ENCODE measurements around the gene YAP1.

The YAP1 gene

DNA sequence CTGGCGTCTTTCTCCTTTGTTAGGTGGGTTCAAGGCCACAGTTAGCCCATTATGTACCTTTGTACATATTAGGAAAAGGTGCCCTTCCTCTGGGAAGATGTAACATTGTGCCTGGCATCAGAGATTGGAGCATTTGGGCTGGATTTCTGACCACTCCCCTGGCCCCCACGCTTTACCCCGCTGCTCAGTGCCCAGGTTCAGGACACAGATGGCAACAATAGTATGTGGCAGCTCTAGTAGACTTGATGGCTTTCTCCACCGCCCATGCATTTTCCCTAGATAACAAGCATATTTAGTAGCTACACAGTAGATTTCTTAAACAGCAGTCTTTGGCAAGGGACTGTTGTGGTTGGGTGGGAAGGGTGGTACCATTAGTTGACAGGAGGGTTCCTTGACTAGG is 53.1 kb downstream of the YAP1 start:
- DNase-seq (ENCODE audit: low read depth), result no peak

DNA sequence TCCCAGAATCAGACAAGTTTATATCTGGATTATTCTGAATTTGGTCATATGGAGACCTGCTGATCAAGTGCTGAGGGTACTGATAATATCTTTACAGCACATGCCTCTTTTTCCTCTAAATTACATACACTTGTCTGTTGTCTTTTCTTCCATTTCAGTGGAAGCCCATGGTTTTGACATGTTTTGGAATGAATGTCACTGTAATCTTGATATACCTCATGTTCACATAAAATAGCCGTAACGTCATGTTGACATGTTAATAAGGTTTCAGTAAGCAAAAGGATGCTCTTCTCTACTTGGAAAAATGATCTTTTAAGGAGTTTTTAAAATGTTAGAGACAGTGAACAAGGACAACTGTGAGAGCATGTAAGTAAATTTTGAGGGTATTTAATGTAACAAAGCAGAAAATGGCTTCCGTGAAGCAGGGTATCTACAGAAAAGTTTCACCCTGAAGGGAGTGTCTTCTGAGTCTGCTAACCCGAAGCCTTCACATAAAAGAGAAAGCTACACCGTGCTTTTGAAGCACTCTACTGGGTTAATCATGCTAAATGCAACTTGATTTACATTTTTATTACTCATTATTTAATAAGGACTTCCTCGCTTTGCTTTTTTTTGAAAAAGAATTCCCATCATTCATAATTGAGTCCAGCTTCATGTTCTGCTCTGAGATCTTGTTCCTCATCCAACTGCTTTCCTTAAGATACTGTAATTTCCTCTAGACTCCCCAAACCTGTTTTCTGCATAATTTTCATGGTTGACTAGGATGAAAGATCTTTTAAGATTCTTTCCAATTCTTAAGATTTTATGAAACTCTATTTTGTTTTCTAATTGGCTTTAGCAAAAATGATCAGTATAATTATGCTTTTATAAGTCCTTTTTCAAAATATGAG is 56.2 kb downstream of the YAP1 start:
- DNase-seq (ENCODE audit: low read depth), result no peak

DNA sequence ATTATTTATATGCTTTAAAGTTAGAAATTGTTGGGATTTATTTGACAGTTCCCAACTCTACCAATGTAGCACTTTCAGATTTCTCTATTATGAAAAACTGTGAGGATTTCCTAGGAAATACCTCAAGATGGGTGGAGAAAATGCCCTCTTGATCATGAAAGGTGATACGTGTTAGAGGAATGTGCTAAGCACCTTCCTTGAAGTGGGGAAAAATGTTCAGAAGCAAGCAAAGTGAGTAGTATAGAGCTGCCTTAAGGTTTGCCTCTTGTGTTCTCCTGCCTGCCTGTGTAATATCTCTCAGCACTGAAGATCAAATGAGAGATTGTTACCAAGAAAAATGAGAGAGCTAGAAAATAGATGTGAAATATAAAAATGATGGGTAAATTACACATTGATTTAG is 58.2 kb downstream of the YAP1 start:
- DNase-seq (ENCODE audit: low read depth), result no peak

DNA sequence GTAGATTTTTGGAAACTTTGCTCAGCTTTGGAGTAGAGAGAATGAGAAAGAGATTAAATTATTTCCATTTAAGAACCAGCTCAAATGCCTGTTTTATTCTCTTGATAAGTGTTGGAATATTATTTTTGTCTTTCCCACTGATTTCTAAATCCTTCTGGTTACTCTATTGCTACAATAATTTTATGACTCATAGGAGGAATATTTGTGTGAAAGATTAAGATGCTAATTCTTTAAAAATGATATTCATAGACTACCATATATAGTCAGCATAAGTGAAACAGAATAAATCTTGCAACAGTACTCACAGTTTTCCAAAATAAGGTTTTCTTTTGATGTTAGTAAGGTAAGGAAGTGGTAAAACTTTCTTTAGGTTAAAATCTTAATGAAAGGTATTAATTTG is 60.9 kb downstream of the YAP1 start:
- no peak for DNase-seq (ENCODE audit: low read depth)

DNA sequence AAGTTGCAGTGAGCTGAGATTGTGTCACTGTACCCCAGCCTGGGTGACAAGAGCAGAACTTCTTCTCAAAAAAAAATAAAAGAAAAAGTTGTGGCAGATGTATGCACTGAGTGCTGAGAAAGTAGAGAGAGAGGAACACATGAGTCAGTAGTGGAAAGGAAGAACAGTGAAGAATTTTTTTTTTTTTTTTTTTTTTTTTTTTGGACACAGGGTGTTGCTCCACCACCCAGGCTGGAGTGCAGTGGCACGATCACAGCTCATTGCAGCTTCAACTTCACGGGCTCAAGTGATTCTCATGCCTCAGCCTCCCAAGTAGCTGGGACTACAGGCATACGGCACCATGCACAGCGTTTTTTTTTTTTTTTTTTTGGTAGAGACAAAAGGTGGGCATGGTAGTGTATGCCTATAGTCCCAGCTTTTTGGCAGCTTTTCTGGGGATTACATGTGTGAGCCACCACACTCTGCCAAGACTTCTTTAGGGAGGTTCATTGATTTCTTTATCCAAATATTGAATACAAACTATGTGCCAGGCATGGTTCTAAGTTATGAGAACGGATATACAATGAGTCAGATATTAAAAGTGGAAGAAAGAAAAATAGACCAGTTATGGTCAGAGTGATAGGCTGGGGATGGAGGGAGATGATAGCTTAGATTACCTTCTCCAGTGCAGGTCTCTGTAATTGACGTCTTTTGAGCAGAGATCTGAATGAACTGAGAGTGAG is 62.0 kb downstream of the YAP1 start:
- DNase-seq (ENCODE audit: low read depth), result no peak

DNA sequence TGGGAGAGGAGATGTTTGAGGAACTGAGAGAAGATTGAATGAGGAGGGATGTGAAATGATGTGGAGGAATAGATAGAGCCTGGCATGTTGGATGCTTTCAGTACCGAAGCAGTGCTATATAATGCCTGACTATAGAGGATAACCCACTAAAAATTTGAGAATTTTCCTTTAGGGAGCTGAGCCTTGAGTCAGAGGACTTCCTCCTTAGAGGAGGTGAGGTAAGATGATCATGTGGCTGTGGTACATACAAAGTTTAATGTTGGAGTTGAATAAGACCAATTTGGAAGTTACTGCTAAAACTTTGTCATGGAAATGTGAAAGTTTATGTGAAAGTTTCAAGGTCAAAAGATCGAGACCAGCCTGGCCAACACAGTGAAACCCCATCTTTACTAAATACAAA is 66.9 kb downstream of the YAP1 start:
- DNase-seq (ENCODE audit: low read depth), result no peak

DNA sequence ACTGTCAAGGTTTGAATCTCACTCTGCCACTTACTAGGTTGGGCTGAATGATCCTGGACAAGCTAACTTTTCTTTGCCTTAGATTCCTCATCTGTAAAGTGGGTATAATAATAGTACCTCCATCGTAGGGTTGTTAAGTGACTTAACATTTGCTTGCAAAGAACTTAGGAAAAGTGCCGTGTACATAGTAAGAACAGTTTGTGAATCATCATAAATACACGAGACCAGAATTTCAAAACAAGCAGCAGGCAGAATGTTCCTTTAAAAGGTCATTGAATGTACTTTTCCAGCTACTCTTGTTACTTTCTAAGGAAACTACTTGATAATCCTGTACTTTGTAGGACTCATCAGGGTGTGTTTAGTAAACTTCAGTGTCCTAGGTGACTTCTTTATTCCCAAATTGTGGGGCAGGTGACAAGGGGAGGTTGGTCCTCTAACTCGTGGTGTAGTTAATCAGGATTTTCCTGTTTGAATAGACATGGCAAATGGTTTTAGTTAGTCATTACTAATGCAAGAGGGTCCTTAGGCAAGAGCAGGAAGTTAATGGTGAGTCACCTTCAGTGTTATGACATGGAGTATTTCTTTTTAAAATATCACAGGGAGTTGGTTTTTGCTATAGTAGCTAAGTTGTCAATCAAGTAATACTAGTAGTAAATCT is 67.9 kb downstream of the YAP1 start:
- no peak for DNase-seq (ENCODE audit: low read depth)

DNA sequence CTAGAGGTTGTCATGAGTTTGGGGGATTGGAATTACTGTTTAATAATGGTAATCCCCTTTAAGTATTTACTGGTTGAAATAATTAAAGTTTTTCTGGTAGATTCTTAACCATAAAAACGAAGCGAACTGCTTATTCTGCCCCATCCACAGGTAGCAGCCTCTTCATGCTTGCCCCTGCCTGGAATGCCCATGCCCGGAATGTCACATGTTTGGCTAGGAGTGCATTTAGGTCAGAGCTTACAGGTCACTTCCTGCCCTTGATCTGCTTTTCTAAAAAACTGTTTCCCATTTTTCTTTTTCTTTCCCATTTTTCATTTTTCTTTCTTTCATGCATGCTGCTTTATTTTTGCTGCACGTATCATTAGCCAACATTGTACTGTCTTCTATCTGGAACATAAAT is 69.1 kb downstream of the YAP1 start:
- no peak for DNase-seq (ENCODE audit: low read depth)

DNA sequence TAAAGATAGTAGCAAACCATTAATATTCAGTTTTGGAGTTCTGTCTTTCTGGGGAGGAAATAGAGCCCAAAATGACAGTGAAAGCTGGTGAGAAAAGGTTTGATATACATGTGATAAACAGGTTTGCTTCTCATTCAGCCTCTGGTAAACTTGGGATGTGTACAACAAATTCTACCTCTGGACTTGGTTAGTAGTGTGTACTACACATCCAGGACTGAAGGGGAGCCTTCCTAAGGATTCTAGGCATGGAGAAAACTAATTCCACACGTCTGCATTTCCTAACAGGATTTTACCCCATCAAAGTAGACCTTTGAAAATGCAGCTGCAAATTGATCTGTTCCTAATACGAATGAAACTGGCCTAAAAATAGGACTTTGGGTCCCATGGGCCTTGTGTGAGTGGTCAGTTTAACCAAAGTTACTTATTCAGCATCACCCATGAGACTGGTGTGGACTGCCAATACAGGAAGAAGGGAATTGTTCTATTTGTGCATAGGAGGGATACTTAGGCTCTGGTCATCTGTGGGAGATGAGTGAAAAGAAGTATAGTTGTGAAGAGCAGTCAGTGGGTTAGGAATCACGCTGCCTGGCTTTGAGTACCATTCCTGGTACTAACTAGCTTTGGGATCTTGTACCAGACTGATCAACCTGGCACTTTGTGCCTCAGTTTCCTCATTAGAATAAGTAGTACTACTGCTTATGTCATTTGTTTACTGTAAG is 74.2 kb downstream of the YAP1 start:
- DNase-seq (ENCODE audit: low read depth), result no peak

DNA sequence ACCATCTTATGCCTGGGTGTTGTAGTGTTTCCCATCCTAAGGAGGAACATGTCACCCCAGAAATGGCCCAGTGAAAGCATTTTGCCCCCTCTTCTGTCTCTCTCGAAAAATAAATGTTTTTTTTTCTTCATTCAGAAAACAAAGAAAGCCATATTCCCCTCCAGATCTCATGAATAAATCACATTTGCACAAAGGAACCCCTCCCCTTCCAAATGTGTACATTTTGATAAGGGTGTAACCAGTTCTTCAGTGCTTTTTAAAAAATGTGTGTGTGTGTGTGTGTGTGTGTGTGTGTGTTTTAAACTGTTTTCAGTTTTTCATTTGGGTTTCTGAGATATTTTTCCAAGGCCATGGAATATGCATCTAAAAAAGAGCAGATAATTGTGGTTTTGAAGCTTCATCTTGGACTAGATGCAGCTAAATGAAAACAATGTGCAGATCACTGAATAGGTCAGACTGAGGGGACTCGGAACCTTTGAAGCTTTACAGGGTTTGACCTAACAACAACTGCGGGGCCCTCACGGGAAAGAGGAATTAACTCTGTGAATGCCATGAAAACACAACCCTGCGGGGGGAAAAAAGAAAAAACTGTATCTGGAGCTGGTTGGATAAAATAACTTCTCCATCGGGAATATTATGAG is 76.4 kb downstream of the YAP1 start:
- DNase-seq (ENCODE audit: low read depth), result no peak

DNA sequence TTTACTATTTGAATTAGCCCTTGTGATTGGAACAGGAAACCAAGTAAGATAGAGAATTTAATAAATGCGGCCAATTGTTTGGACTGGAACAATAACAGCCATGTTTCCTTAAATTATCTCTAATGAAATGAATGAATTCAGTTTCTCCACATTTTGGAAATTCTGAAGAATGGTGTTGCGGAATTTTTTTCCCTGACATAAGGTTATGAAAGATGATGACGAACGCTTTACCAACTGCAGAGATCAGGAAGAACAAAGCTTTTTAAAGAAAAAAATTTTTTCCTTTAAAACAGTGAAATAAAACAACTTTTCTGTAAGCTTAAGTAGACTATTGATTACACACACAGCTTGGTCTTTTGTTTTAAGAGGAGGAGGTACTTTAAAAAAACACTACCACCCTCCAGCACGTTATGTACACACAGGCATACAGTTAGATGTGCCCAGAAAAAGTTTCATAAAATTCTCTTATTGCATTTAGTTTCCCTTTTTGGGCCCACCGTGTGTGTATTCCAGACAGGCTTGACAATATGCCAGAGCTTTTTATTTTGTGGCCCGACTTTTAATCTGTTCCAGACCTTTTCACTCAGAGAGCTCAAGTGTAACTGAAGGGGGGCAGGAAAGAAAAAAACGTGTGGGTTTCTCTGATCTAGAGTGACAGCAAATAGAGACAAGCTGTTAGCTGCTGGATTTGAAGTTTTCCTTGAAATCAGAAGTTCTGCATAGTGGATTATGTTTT is 77.3 kb downstream of the YAP1 start:
- no peak for DNase-seq (ENCODE audit: low read depth)

DNA sequence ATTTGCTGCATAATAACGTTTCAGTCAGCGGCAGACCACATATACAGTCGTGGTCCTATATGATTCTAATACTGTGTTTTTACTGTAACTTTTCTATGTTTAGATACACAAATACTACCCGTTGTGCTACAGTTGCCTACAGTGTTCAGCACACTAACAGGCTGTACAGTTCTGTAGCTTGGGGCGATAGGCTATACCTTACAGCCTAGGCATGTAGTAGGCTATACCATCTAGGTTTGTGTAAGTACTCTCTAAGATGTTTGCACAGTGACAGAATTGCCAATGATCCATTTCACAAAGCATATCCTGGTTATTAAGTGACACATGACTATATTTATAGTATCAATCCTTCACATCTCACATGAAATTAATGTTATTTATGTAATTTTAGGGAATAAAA is 78.2 kb downstream of the YAP1 start:
- no peak for DNase-seq (ENCODE audit: low read depth)

DNA sequence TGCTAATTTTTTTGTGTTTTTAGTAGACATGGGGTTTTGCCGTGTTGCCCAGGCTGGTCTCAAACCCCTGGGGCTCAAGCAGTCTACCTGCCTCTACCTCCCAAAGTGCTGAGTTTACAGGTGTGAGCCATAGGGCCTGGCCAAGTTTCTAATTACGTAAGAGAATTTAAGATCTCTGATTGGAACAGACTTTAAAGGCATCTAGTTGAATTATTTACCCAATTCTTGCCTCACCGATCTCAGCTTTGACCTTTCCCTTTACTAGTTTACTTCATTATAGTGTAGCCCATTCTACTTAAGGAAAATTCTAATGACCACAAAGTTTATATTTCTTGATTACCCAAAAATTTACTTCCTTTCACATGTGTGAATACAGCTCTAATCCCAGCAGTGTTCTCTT is 81.6 kb downstream of the YAP1 start:
- DNase-seq (ENCODE audit: low read depth), result no peak

DNA sequence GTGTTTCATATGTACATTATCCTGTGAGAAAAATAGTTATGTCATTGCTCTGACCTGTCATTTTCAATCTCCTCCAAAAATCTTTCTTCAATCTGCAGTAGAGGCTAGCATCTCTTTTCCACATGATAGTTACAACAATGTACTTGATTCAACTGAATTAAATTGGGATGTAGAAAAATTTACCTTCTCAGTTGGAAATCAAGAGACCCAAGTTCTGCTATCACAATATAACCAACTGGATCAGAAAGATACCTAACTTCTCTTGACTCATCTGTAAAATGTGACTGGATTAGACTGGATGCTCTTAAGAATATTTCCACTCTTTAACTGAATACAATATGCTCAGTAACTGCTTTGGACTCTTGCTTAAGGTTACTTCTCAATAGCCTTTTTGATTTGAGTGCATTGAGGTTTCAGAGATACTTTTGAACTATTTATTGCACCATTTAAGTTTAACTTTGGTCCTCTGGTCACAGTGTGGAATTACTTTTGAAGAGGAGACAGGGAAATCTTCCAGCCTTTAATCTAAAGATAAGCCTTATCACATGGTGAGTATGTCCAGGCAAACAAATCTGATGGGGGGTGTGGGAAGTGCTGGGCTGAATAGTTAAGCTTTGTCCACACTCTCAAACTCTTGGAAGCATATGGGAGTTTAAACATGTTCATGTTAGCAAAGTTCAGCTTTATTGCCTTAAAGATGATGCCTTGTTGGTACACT is 82.3 kb downstream of the YAP1 start:
- DNase-seq (ENCODE audit: low read depth), result no peak

DNA sequence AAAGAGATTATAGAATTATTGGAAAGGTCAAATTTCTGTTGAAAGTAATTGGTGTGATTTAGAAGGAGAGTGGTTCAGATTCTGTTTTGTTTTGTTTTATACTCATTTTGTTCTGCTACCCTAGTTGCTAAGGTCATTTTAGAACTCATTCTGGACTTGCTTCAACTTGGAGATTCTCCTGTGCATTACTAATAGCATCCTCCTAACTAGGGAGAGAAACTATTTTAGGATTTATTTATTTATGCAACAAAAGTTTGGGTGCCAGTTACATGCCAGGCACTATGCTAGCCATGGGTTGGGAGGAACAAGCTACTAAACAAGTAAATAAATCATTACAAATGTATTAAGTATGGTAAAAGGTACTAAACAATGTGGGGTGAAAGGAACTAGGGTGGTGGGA is 84.0 kb downstream of the YAP1 start:
- DNase-seq (ENCODE audit: low read depth), result no peak

DNA sequence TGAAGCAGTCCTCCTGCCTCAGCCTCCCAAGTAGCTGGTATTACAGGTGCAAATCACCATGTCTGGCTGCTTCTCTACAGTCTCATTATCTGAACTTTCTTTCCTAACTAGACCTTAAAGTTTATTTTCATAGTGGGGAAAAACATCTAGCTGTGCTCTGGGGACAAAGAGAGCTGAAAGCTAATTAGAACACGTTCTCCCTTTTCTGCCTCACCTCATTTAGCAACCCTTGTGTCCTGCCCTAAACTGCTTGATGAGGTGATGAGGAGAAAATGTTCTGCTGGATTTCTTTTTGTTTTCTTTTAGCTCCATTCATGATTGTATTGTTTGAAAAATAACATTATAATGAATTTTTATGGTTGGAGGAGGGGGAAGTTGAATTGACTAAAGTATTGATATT is 84.7 kb downstream of the YAP1 start:
- no peak for DNase-seq (ENCODE audit: low read depth)

DNA sequence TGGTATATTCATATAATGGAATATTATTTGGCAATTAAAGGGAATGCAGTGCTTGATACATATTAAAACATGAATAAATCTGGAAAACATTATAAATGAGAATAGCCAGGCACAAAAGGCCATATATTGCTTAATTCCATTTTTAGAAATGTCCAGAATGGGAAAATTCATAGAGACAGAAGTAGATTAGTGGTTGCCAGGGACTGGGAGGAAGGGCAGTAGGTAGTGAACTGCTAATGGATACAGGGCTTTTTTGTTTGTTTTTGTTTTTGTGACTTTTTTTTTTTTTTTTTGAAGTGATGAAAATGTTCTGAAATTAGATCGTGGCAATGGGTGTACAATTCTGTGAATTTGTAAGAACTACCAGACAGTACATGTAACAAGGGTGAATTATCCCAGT is 86.1 kb downstream of the YAP1 start:
- DNase-seq (ENCODE audit: low read depth), result no peak

DNA sequence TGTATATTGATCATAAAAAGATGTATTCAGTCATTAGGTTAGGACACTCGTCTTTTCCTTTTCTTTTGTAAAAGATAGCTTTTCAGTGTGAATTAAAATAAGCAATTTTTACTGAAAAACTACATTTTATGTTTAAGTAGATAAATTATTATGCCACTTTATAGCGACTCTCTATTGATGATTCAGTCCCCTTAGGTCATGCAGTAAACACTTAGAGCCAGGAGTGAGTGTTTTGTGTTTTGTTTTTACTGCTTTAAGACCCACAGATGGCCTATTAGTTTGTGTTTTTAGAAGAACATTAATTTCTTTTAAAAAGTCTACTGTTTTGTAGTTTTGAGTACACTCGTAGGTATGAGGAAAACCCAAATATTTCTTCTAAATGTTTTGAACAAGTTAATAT is 86.6 kb downstream of the YAP1 start:
- no peak for DNase-seq (ENCODE audit: low read depth)

DNA sequence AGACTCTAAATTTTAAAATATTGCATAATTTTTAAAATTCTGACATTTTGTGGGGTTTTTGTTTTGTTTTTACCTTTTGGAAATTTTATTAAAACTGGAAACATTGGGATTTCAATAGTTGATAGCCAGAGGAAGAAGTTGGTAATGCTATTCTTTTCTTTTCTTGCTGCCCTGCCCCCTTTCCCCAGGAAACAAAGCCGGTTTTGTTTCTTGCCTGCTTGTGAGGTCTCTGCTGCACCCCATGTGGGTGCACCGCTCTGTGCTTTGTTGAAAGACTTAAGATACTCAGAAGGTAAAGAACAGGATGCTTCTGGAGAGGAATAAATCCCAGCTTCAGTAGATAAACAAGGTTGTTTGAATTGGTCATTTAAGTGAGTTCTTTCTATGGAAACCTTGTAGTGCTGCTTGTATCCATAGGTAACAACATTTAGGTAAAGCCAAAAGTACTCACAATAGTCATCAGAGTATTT is 87.5 kb downstream of the YAP1 start:
- no peak for DNase-seq (ENCODE audit: low read depth)

DNA sequence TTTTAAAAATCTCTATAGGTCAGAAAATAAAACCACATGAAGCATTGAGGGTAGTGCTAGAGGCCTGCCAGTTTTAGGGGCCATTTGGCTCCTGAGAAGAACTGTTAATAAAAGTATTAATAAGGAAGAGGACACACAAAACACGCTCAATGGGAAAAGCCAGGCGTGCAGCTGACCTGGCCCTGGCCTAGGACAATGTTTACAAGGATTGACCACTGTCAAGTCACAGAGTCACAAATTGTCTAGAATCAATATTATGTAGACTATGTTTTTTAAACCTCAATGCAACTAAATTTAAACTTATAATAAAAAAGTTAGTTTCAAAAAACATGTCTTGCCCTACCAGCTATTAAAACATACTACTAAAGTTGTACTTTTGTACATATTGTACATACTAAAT is 89.4 kb downstream of the YAP1 start:
- DNase-seq (ENCODE audit: low read depth), result no peak

Measured in activated T-helper 1 cell treated with Interleukin-2 at 50 U/mL for 16 hours (primary cell).